GM12891 (cell line): Measurements from ENCODE around the gene EGFR.

ENCODE experiments used
- PAX5 ChIP-seq: IDR thresholded peaks from 2 replicates; pipeline ENCODE4 v1.6.1; 2011; ENCODE audit warnings: low read length, moderate library complexity, mild to moderate bottlenecking; ENCODE audit not compliant: insufficient read depth, severe bottlenecking
- POLR2A ChIP-seq: IDR thresholded peaks from 2 replicates; pipeline ENCODE4 v1.6.1; 2011; ENCODE audit warnings: low read depth, low read length, control low read depth
- POLR2AphosphoS5 ChIP-seq: IDR thresholded peaks from 2 replicates; pipeline ENCODE4 v1.6.1; 2011; ENCODE audit warnings: low read depth, low read length, control low read depth
- POU2F2 ChIP-seq: IDR thresholded peaks from 2 replicates; pipeline ENCODE4 v1.6.1; 2011; ENCODE audit warnings: low read depth, mild to moderate bottlenecking, control low read depth, low read length, moderate library complexity
- SPI1 ChIP-seq: IDR thresholded peaks from 2 replicates; pipeline ENCODE4 v1.6.1; 2011; ENCODE audit warnings: low read depth, low read length, control low read depth
- TAF1 ChIP-seq: IDR thresholded peaks from 2 replicates; pipeline ENCODE4 v1.6.1; 2011; ENCODE audit warnings: low read depth, low read length, control low read depth

DNA sequence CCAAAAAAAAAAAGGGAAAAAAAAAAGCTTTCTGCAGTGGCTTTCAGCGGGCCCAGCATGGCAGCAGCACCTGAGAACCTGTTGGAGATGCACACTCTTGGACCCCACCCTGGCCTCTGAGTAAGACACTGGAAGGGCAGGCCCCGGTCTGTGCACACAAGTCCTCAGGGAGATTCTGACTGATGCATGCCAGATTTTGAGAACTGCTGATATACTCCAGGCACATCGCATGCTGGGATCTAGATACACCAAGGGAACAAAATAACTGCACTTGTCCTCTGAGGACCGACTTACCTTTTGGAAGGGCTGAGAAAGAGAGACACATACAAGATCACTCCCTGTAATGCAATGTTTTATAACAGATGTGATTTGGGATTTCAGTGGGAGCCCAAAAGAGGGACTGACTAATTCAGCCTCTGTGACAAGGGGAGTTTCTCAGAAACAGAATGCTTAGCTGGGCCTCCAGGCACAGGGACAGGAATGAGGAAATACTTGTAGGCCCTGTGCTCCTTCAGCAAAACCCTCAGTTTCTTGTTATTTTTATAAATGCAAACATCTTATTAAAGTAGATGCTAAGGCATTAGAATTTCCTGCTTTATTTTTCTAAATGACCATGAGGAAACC is 8.2 kb downstream of the EGFR start:
- no peak for TF ChIP-seq POLR2A
- TF ChIP-seq PAX5 = no peak
- TF ChIP-seq POLR2AphosphoS5 = no peak
- TF ChIP-seq TAF1 = no peak
- no peak for TF ChIP-seq SPI1
- TF ChIP-seq POU2F2 = no peak
